ENCODE data around the gene MORN1.

Gene MORN1

GRCh38 chr1:2311184-2312032 lies 79.9 kb downstream of the MORN1 start:
- Histone ChIP-seq H3K4me1 (peaks cover 21 to 65% (median 62%) of the 10 kb centered on the region in 4 donors), H3K9me3 (no peaks in the 10 kb centered on the region), H3K27me3 (no peaks in the 10 kb centered on the region), H3K36me3 (peaks cover 26 to 33% (median 30%) of the 10 kb centered on the region in 3 donors), H3K4me3 (no peak overlapping the region), H3K27ac (peak overlapping the region; percentile 90 to 93)
- intact Hi-C loops (cut with DNase I; ENCODE audit: low total_unique reads), result loop anchor here (5.0 to 10.0 kb wide), 3 partner anchors 73 to 107 kb away; no protein-coding TSS in a partner anchor
- DNase-seq, result peak; percentile 72 to 90
- TF ChIP-seq CTCF (IDR thresholded peaks at IDR 0.05), result peak; percentile 38 to 47

- Histone ChIP-seq H3K4me3 (no peak overlapping the region), H3K9me3 (no peaks in the 10 kb centered on the region), H3K27me3 (no peaks in the 10 kb centered on the region), H3K4me1 (peaks cover 21 to 57% (median 54%) of the 10 kb centered on the region in 4 donors), H3K36me3 (peaks cover 33 to 42% (median 38%) of the 10 kb centered on the region in 3 donors), H3K27ac (peak overlapping the region; percentile 90 to 93)
- no peak for DNase-seq
- TF ChIP-seq CTCF (IDR thresholded peaks at IDR 0.05), result no peak
- intact Hi-C loops (cut with DNase I; ENCODE audit: low total_unique reads), result loop anchor here (5.0 to 10.0 kb wide), 3 partner anchors 74 to 106 kb away; no protein-coding TSS in a partner anchor
These were observed 80.8 kb downstream of the MORN1 start for GRCh38 chr1:2310332-2311183.

GRCh38 chr1:2308844-2309243 lies 82.5 kb downstream of the MORN1 start:
- TF ChIP-seq CTCF (IDR thresholded peaks at IDR 0.05), result no peak
- Histone ChIP-seq H3K27ac (no peak overlapping the region), H3K27me3 (no peaks in the 10 kb centered on the region), H3K4me3 (no peak overlapping the region), H3K36me3 (peaks cover 48 to 59% (median 55%) of the 10 kb centered on the region in 3 donors), H3K9me3 (no peaks in the 10 kb centered on the region), H3K4me1 (peaks cover 14 to 47% (median 39%) of the 10 kb centered on the region in 4 donors)
- no peak for DNase-seq
- intact Hi-C loops (cut with DNase I; ENCODE audit: low total_unique reads), result no loop called here

GRCh38 chr1:2307972-2308371 lies 83.4 kb downstream of the MORN1 start:
- no peak overlapping the region for H3K4me3 ChIP-seq
- no peak for DNase-seq
- no peak for TF ChIP-seq CTCF (IDR thresholded peaks at IDR 0.05)
- peaks cover 14 to 38% (median 30%) of the 10 kb centered on the region in 4 donors for H3K4me1 ChIP-seq
- intact Hi-C loops (cut with DNase I; ENCODE audit: low total_unique reads), result no loop called here
- H3K27ac ChIP-seq, result no peak overlapping the region
- no peaks in the 10 kb centered on the region for H3K9me3 ChIP-seq
- peaks cover 57 to 68% (median 64%) of the 10 kb centered on the region in 3 donors for H3K36me3 ChIP-seq
- H3K27me3 ChIP-seq, result no peaks in the 10 kb centered on the region

GRCh38 chr1:2307064-2307605 lies 84.2 kb downstream of the MORN1 start:
- H3K36me3 ChIP-seq, result peaks cover 57 to 74% (median 66%) of the 10 kb centered on the region in 3 donors
- DNase-seq, result no peak
- H3K4me3 ChIP-seq, result no peak overlapping the region
- TF ChIP-seq CTCF (IDR thresholded peaks at IDR 0.05), result no peak
- H3K27ac ChIP-seq, result no peak overlapping the region
- peaks cover 14 to 38% (median 28%) of the 10 kb centered on the region in 4 donors for H3K4me1 ChIP-seq
- H3K9me3 ChIP-seq, result no peaks in the 10 kb centered on the region
- no peaks in the 10 kb centered on the region for H3K27me3 ChIP-seq
- intact Hi-C loops (cut with DNase I; ENCODE audit: low total_unique reads), result no loop called here
